ENCODE results near the gene MAP7D1.

MAP7D1 gene

GRCh38 chr1:36155408-36156328, at the start of gene MAP7D1:
MAP7D1 (plus strand) TSS chr1:36156160; CDS start chr1:36156418, 258 bp downstream.
- DNase-seq (ENCODE audit: low spot score): peak; percentile 88

GRCh38 chr1:36106269-36106668, 49.7 kb upstream of the MAP7D1 start:
- DNase-seq (ENCODE audit: low spot score): no peak

- no peak for DNase-seq (ENCODE audit: low spot score)
Measured at GRCh38 chr1:36107394-36107793, 48.6 kb upstream of the MAP7D1 start.

GRCh38 chr1:36108314-36108713, 47.6 kb upstream of the MAP7D1 start:
- no peak for DNase-seq (ENCODE audit: low spot score)

GRCh38 chr1:36109041-36109679, 46.8 kb upstream of the MAP7D1 start:
- DNase-seq (ENCODE audit: low spot score): peak; percentile 28

- DNase-seq (ENCODE audit: low spot score): no peak
Measured at GRCh38 chr1:36111151-36111550, 44.8 kb upstream of the MAP7D1 start.

- DNase-seq (ENCODE audit: low spot score): no peak
Measured at GRCh38 chr1:36112823-36113222, 43.1 kb upstream of the MAP7D1 start.

- no peak for DNase-seq (ENCODE audit: low spot score)
Measured at GRCh38 chr1:36114371-36114770, 41.6 kb upstream of the MAP7D1 start.

GRCh38 chr1:36115200-36115669, 40.7 kb upstream of the MAP7D1 start:
- DNase-seq (ENCODE audit: low spot score): no peak

- DNase-seq (ENCODE audit: low spot score): no peak
Measured at GRCh38 chr1:36115931-36116330, 40.0 kb upstream of the MAP7D1 start.

GRCh38 chr1:36116901-36117300, 39.1 kb upstream of the MAP7D1 start:
- DNase-seq (ENCODE audit: low spot score): no peak

GRCh38 chr1:36118447-36119204, 37.3 kb upstream of the MAP7D1 start:
- DNase-seq (ENCODE audit: low spot score): no peak

GRCh38 chr1:36119456-36119855, 36.5 kb upstream of the MAP7D1 start:
- no peak for DNase-seq (ENCODE audit: low spot score)

- no peak for DNase-seq (ENCODE audit: low spot score)
Measured at GRCh38 chr1:36122062-36123030, 33.6 kb upstream of the MAP7D1 start.

- peak; percentile 17 for DNase-seq (ENCODE audit: low spot score)
Measured at GRCh38 chr1:36123356-36123755, 32.6 kb upstream of the MAP7D1 start.

- DNase-seq (ENCODE audit: low spot score): no peak
Measured at GRCh38 chr1:36124404-36125128, 31.4 kb upstream of the MAP7D1 start.

GRCh38 chr1:36125129-36125991, 30.6 kb upstream of the MAP7D1 start, which contains the start of gene COL8A2:
COL8A2 (minus strand) TSS chr1:36125222; CDS start chr1:36100242, 24,980 bp downstream.
- DNase-seq (ENCODE audit: low spot score): no peak

- no peak for DNase-seq (ENCODE audit: low spot score)
Measured at GRCh38 chr1:36126005-36126716, 29.8 kb upstream of the MAP7D1 start.
